Right atrium auricular region (tissue), 2 donors: ENCODE measurements around the gene RTN4R. TPM values are rescaled to one million over a fixed set of nuclear protein-coding genes. Genes with fewer than 3 reads are reported as not detected.
"Not testable (repeated sequence)": the region's sequence is repeated elsewhere in the genome, so short reads cannot be mapped to it uniquely, and the experiment has no call there.

Experiments used
- DNase-seq: peaks from one replicate; pipeline ENCODE4 v3.0.0-alpha.2; 2019; ENCODE audit warnings: low spot score
- H3K27ac ChIP-seq, 2 donors: fragments of 200-600 bp; sonication (generic); 1 replicate in 1 of 2; 2 replicates in 1 of 2; pipeline ENCODE4 v1.5.1; 2016 to 2019
- H3K27me3 ChIP-seq, 2 donors: fragments of 200-600 bp; sonication (generic); one replicate each; pipeline versions ENCODE4 v1.5.1 to v1.6.0; 2017 to 2019
- H3K36me3 ChIP-seq: fragments of 200-600 bp; sonication (generic); one replicate; pipeline ENCODE4 v1.5.1; 2016
- H3K4me1 ChIP-seq, 2 donors: fragments of 200-600 bp; sonication (generic); one replicate each; pipeline versions ENCODE4 v1.5.1 to v1.6.0; 2017 to 2019
- H3K4me3 ChIP-seq, 2 donors: fragments of 200-600 bp; sonication (generic); 1 replicate in 1 of 2; 2 replicates in 1 of 2; pipeline ENCODE4 v1.5.1; 2017 to 2019; ENCODE audit warnings: mild to moderate bottlenecking in 1 of 2, moderate library complexity in 1 of 2
- H3K9me3 ChIP-seq, 2 donors: fragments of 200-600 bp; sonication (generic); one replicate each; pipeline ENCODE4 v1.5.1; 2019
- CTCF ChIP-seq, 2 donors: fragments of 200-600 bp; sonication (generic); IDR thresholded peaks; one replicate each; pipeline ENCODE4 v1.5.1; 2019; ENCODE audit warnings: antibody characterized with exemption in 2 of 2
- total RNA-seq, 2 donors: library from RNA; depleted of rRNA; stranded (reverse); fragments of >200 nt; gene quantifications; one replicate each; pipeline ENCODE4 v1.1.0, GENCODE V29; 2016

Gene RTN4R
- total RNA-seq, 2 donors from 2014 or later: 1.0 to 2.0 TPM

- DNase-seq: no peak
- H3K27ac ChIP-seq: no peak overlapping the region
- H3K9me3 ChIP-seq: no peaks in the 10 kb centered on the region
- TF ChIP-seq CTCF (IDR thresholded peaks at IDR 0.05): no peak
- H3K36me3 ChIP-seq: no peaks in the 10 kb centered on the region
- no peak overlapping the region for H3K4me3 ChIP-seq
- H3K4me1 ChIP-seq: no peaks in the 10 kb centered on the region
- no peaks in the 10 kb centered on the region for H3K27me3 ChIP-seq
These were observed 22.6 kb upstream of the RTN4R start for GRCh38 chr22:20290578-20291248.

- H3K4me1 ChIP-seq: no peaks in the 10 kb centered on the region
- TF ChIP-seq CTCF (IDR thresholded peaks at IDR 0.05): no peak
- DNase-seq: no peak
These were observed 21.9 kb upstream of the RTN4R start for GRCh38 chr22:20290045-20290392.

GRCh38 chr22:20289182-20290044, 21.3 kb upstream of the RTN4R start:
- H3K36me3 ChIP-seq: not testable (repeated sequence)

More at GRCh38 chr22:20290045-20290392, 21.9 kb upstream of the RTN4R start:
- Histone ChIP-seq H3K27ac (no peak overlapping the region), H3K9me3 (no peaks in the 10 kb centered on the region), H3K4me3 (no peak overlapping the region), H3K36me3 (no peaks in the 10 kb centered on the region), H3K27me3 (no peaks in the 10 kb centered on the region)

GRCh38 chr22:20286784-20287423, 18.8 kb upstream of the RTN4R start:
- not testable (repeated sequence) for H3K36me3 ChIP-seq, DNase-seq, H3K27me3 ChIP-seq, H3K27ac ChIP-seq, H3K4me1 ChIP-seq, H3K4me3 ChIP-seq, H3K9me3 ChIP-seq

More at GRCh38 chr22:20289182-20290044, 21.3 kb upstream of the RTN4R start:
- not testable (repeated sequence) for H3K4me1 ChIP-seq, H3K9me3 ChIP-seq, DNase-seq, H3K4me3 ChIP-seq, H3K27me3 ChIP-seq, H3K27ac ChIP-seq

- not testable (repeated sequence) for H3K4me3 ChIP-seq, H3K27ac ChIP-seq
These were observed 18.2 kb upstream of the RTN4R start for GRCh38 chr22:20286312-20286660.

GRCh38 chr22:20285473-20286311, 17.6 kb upstream of the RTN4R start:
- H3K4me3 ChIP-seq, H3K36me3 ChIP-seq, H3K27me3 ChIP-seq, H3K27ac ChIP-seq, H3K9me3 ChIP-seq, H3K4me1 ChIP-seq: not testable (repeated sequence)
- peak; percentile 80 for DNase-seq
- TF ChIP-seq CTCF (IDR thresholded peaks at IDR 0.05): peak; percentile 78 to 92

More at GRCh38 chr22:20286312-20286660, 18.2 kb upstream of the RTN4R start:
- not testable (repeated sequence) for H3K36me3 ChIP-seq, H3K4me1 ChIP-seq, H3K9me3 ChIP-seq, H3K27me3 ChIP-seq, DNase-seq
